ENCODE data around the gene RBFOX2. TPM values are rescaled to one million over a fixed set of nuclear protein-coding genes. Genes with fewer than 3 reads are reported as not detected.

Gene RBFOX2
- total and polyA plus RNA-seq, 2 experiments from 2014 or later, result 88.8 to 131 TPM

DNA sequence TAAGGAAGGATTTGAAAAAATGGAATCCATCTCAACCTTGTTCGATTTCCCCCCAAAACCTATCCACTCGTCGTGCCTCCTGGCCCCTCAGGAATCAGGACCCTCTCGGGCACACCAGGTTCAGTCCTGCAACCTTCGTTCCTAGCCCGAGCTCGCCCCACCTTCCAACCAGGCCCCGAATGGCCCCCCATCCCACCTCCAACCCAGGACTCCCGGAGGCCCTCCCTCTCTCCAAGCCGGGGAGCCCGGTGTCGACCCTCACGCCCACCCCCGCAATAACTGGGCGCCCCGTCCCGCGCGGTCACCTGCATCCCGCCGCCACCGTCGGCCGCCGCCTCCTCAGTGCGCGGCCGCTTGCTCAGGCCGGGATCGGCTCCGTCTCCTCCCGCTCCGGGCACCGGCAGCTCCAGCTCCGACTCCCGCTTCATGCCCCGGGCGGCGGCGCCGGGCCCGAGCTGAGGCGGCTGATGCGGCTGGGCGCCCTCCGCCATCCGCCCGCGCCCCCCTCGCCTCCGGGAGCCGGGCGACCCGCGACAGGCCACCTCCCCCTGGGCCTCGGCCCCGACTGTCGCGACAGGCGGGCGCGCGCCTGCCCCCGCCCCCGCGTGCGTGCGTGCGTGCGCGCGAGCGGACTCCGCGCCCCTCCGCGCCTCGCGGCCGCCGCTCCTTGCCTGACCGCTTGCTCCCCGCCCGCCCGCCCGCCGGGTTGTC lies 534 bp downstream of the RBFOX2 start:
- Histone ChIP-seq H3K4me2 (peak overlapping the region; percentile 99), H3K79me2 (replicated peaks; ENCODE audit: insufficient read depth) (peaks cover 49% of the 10 kb centered on the region), H4K20me1 (replicated peaks; ENCODE audit: insufficient read depth) (peaks cover 12% of the 10 kb centered on the region; the same call in 1 of the 2 replicates), H3F3A (replicated peaks; ENCODE audit: low read depth) (no peaks in the 10 kb centered on the region), H3K27ac (ENCODE audit: low read depth) (peak overlapping the region; percentile 72), H3K9me2 (ENCODE audit: insufficient read depth) (no peaks in the 10 kb centered on the region), H3K4me3 (peak overlapping the region; percentile 94), H2AFZ (peak overlapping the region; percentile 83), H3K27me3 (ENCODE audit: insufficient read depth) (no peaks in the 10 kb centered on the region), H3K36me3 (ENCODE audit: insufficient read depth) (no peaks in the 10 kb centered on the region), H3K4me1 (ENCODE audit: insufficient read depth) (peaks cover 18% of the 10 kb centered on the region)
- H3K9me3 Mint-ChIP-seq, result no peaks in the 10 kb centered on the region
- peak overlapping the region; percentile 92 for H3K4me3 Mint-ChIP-seq
- H3K27ac Mint-ChIP-seq, result peak overlapping the region; percentile 83
- H3K36me3 Mint-ChIP-seq (ENCODE audit: low read depth), result peaks cover 5% of the 10 kb centered on the region; the same call in 1 of the 3 replicates
- peaks cover 25% of the 10 kb centered on the region for H3K4me1 Mint-ChIP-seq
- ATAC-seq (peak; percentile 16), DNase-seq (ENCODE audit: low spot score) (peak; percentile 74)
- peaks cover 17% of the 10 kb centered on the region for H3K27me3 Mint-ChIP-seq (ENCODE audit: insufficient read depth, low read depth, poor library complexity)
- no peak for TF ChIP-seq CREB1 (CRISPR knock-in tag; IDR thresholded peaks at IDR 0.05; ENCODE audit: low read depth)
- TF ChIP-seq JUNB (IDR thresholded peaks at IDR 0.05; ENCODE audit: unreplicated experiment), result no peak
- no peak for TF ChIP-seq ZNF114 (CRISPR knock-in tag; IDR thresholded peaks at IDR 0.05)
- no peak for TF ChIP-seq ZNF331 (CRISPR knock-in tag; IDR thresholded peaks at IDR 0.05; ENCODE audit: low read depth)
- no peak for TF ChIP-seq NANOG (IDR thresholded peaks at IDR 0.05; ENCODE audit: borderline replicate concordance)
- TF ChIP-seq STAT1 (IDR thresholded peaks at IDR 0.05; ENCODE audit: unreplicated experiment), result no peak
- TF ChIP-seq, protein P1, sequence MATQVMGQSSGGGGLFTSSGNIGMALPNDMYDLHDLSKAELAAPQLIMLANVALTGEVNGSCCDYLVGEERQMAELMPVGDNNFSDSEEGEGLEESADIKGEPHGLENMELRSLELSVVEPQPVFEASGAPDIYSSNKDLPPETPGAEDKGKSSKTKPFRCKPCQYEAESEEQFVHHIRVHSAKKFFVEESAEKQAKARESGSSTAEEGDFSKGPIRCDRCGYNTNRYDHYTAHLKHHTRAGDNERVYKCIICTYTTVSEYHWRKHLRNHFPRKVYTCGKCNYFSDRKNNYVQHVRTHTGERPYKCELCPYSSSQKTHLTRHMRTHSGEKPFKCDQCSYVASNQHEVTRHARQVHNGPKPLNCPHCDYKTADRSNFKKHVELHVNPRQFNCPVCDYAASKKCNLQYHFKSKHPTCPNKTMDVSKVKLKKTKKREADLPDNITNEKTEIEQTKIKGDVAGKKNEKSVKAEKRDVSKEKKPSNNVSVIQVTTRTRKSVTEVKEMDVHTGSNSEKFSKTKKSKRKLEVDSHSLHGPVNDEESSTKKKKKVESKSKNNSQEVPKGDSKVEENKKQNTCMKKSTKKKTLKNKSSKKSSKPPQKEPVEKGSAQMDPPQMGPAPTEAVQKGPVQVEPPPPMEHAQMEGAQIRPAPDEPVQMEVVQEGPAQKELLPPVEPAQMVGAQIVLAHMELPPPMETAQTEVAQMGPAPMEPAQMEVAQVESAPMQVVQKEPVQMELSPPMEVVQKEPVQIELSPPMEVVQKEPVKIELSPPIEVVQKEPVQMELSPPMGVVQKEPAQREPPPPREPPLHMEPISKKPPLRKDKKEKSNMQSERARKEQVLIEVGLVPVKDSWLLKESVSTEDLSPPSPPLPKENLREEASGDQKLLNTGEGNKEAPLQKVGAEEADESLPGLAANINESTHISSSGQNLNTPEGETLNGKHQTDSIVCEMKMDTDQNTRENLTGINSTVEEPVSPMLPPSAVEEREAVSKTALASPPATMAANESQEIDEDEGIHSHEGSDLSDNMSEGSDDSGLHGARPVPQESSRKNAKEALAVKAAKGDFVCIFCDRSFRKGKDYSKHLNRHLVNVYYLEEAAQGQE (IDR thresholded peaks at IDR 0.05; ENCODE audit: unreplicated experiment), result no peak
- TF ChIP-seq, protein P2, sequence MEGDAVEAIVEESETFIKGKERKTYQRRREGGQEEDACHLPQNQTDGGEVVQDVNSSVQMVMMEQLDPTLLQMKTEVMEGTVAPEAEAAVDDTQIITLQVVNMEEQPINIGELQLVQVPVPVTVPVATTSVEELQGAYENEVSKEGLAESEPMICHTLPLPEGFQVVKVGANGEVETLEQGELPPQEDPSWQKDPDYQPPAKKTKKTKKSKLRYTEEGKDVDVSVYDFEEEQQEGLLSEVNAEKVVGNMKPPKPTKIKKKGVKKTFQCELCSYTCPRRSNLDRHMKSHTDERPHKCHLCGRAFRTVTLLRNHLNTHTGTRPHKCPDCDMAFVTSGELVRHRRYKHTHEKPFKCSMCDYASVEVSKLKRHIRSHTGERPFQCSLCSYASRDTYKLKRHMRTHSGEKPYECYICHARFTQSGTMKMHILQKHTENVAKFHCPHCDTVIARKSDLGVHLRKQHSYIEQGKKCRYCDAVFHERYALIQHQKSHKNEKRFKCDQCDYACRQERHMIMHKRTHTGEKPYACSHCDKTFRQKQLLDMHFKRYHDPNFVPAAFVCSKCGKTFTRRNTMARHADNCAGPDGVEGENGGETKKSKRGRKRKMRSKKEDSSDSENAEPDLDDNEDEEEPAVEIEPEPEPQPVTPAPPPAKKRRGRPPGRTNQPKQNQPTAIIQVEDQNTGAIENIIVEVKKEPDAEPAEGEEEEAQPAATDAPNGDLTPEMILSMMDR (conservative IDR thresholded peaks at IDR 0.05; ENCODE audit: low read depth in 2 of 2), result no peak
- no peak for TF ChIP-seq EZH2 (IDR thresholded peaks at IDR 0.05; ENCODE audit: low read depth, unreplicated experiment)
- no peak for TF ChIP-seq POLR2AphosphoS5 (IDR thresholded peaks at IDR 0.05; ENCODE audit: low read depth)
- TF ChIP-seq, protein P3, sequence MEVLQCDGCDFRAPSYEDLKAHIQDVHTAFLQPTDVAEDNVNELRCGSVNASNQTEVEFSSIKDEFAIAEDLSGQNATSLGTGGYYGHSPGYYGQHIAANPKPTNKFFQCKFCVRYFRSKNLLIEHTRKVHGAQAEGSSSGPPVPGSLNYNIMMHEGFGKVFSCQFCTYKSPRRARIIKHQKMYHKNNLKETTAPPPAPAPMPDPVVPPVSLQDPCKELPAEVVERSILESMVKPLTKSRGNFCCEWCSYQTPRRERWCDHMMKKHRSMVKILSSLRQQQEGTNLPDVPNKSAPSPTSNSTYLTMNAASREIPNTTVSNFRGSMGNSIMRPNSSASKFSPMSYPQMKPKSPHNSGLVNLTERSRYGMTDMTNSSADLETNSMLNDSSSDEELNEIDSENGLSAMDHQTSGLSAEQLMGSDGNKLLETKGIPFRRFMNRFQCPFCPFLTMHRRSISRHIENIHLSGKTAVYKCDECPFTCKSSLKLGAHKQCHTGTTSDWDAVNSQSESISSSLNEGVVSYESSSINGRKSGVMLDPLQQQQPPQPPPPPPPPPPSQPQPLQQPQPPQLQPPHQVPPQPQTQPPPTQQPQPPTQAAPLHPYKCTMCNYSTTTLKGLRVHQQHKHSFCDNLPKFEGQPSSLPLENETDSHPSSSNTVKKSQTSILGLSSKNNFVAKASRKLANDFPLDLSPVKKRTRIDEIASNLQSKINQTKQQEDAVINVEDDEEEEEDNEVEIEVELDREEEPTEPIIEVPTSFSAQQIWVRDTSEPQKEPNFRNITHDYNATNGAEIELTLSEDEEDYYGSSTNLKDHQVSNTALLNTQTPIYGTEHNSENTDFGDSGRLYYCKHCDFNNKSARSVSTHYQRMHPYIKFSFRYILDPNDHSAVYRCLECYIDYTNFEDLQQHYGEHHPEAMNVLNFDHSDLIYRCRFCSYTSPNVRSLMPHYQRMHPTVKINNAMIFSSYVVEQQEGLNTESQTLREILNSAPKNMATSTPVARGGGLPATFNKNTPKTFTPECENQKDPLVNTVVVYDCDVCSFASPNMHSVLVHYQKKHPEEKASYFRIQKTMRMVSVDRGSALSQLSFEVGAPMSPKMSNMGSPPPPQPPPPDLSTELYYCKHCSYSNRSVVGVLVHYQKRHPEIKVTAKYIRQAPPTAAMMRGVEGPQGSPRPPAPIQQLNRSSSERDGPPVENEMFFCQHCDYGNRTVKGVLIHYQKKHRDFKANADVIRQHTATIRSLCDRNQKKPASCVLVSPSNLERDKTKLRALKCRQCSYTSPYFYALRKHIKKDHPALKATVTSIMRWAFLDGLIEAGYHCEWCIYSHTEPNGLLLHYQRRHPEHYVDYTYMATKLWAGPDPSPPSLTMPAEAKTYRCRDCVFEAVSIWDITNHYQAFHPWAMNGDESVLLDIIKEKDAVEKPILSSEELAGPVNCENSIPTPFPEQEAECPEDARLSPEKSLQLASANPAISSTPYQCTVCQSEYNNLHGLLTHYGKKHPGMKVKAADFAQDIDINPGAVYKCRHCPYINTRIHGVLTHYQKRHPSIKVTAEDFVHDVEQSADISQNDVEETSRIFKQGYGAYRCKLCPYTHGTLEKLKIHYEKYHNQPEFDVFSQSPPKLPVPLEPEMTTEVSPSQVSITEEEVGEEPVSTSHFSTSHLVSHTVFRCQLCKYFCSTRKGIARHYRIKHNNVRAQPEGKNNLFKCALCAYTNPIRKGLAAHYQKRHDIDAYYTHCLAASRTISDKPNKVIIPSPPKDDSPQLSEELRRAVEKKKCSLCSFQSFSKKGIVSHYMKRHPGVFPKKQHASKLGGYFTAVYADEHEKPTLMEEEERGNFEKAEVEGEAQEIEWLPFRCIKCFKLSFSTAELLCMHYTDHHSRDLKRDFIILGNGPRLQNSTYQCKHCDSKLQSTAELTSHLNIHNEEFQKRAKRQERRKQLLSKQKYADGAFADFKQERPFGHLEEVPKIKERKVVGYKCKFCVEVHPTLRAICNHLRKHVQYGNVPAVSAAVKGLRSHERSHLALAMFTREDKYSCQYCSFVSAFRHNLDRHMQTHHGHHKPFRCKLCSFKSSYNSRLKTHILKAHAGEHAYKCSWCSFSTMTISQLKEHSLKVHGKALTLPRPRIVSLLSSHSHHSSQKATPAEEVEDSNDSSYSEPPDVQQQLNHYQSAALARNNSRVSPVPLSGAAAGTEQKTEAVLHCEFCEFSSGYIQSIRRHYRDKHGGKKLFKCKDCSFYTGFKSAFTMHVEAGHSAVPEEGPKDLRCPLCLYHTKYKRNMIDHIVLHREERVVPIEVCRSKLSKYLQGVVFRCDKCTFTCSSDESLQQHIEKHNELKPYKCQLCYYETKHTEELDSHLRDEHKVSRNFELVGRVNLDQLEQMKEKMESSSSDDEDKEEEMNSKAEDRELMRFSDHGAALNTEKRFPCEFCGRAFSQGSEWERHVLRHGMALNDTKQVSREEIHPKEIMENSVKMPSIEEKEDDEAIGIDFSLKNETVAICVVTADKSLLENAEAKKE (CRISPR knock-in tag; IDR thresholded peaks at IDR 0.05), result no peak

All from GM23338 (cell line).